NCI-H526 treated with DMSO at 0.1 percent for 48 hours (cell line): Measurements from ENCODE around the gene ZFP30.
"Not testable (repeated sequence)": the region's sequence is repeated elsewhere in the genome, so short reads cannot be mapped to it uniquely, and the experiment has no call there.

Experiments
- DNase-seq: peaks from one replicate; lab custom pipeline; 2025; lab: John Stamatoyannopoulos, UW

The ZFP30 gene

GRCh38 chr19:37655301-37655688 lies at the start of gene ZFP30:
Gene ZFP30, minus strand, starts transcription at chr19:37655465. Its CDS starts 7,643 bp downstream, at chr19:37647822.
- peak; percentile 76 for DNase-seq

- DNase-seq, result no peak
These were observed 43.8 kb upstream of the ZFP30 start for GRCh38 chr19:37699057-37699456.

- no peak for DNase-seq
These were observed 43.0 kb upstream of the ZFP30 start for GRCh38 chr19:37698216-37698615.

GRCh38 chr19:37695144-37695899 lies 40.1 kb upstream of the ZFP30 start:
- DNase-seq, result no peak

GRCh38 chr19:37692956-37693620 lies 37.8 kb upstream of the ZFP30 start:
- no peak for DNase-seq

GRCh38 chr19:37691881-37692504 lies 36.7 kb upstream of the ZFP30 start:
- DNase-seq, result no peak

- no peak for DNase-seq
These were observed 28.3 kb upstream of the ZFP30 start for GRCh38 chr19:37683520-37683919.

GRCh38 chr19:37669450-37669914 lies 14.2 kb upstream of the ZFP30 start:
- DNase-seq, result no peak

- not testable (repeated sequence) for DNase-seq
These were observed 1.9 kb upstream of the ZFP30 start for GRCh38 chr19:37657157-37657556.

- DNase-seq, result peak; percentile 88
These were observed 565 bp upstream of the ZFP30 start for GRCh38 chr19:37655689-37656371.

- DNase-seq, result peak; percentile 37
These were observed 500 bp downstream of the ZFP30 start for GRCh38 chr19:37654629-37655300.

- no peak for DNase-seq
These were observed 1.1 kb downstream of the ZFP30 start for GRCh38 chr19:37654118-37654517.

GRCh38 chr19:37635076-37636056 lies 19.9 kb downstream of the ZFP30 start:
- no peak for DNase-seq

- peak; percentile 44 for DNase-seq
These were observed 60.3 kb downstream of the ZFP30 start for GRCh38 chr19:37594982-37595382.

- DNase-seq, result peak; percentile 94
These were observed 60.8 kb downstream of the ZFP30 start, which contains the start of the genes ZNF540 and ZNF571 for GRCh38 chr19:37594304-37594981. Gene ZNF540, plus strand, starts transcription at chr19:37594876. Its CDS starts 3,572 bp downstream, at chr19:37598448. Gene ZNF571, minus strand, starts transcription at chr19:37594792. Its CDS starts 8,116 bp downstream, at chr19:37586676.

GRCh38 chr19:37593996-37594303 lies 61.3 kb downstream of the ZFP30 start:
- DNase-seq, result no peak

- no peak for DNase-seq
These were observed 71.9 kb downstream of the ZFP30 start for GRCh38 chr19:37583340-37583739.

GRCh38 chr19:37572203-37572602 lies 83.1 kb downstream of the ZFP30 start:
- DNase-seq, result no peak

- no peak for DNase-seq
These were observed 89.9 kb downstream of the ZFP30 start for GRCh38 chr19:37565370-37565669.
